Measurements from ENCODE around the gene CAB39. TPM values are rescaled to one million over a fixed set of nuclear protein-coding genes. Genes with fewer than 3 reads are reported as not detected.

CAB39 gene
- polyA plus RNA-seq, 1 donor from 2014 or later, result 118 TPM

DNA sequence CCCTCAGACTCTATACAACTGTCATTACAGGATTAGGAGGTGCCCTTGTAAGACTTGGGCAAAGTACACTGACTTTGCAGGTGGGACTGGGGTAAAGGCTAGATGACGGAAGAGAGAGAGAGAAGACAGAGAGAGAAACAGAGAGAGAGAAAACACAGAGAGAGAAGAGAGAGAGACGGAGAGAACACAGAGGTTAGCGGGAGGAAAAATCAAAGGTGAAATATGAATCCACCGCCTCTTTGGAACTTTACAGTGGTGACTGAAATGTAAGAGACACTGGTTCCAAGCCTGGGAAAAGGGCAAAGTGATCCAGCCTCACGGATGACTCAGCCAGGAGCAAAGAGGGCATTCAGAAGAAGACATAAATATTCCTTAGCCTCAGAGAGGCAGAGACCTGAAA lies 25.1 kb upstream of the CAB39 start:
- H3K36me3 ChIP-seq (ENCODE audit: insufficient read depth, low read length), result no peaks in the 10 kb centered on the region
- H3K9ac ChIP-seq (ENCODE audit: low read length), result no peak overlapping the region
- no peak overlapping the region for H3K27ac ChIP-seq (ENCODE audit: low read length)
- no peaks in the 10 kb centered on the region for H3K79me2 ChIP-seq (replicated peaks; ENCODE audit: insufficient read depth, low read length)
- H3K4me2 ChIP-seq (ENCODE audit: low read length), result no peak overlapping the region
- no peak overlapping the region for H3K4me3 ChIP-seq (ENCODE audit: low read length)
- no peaks in the 10 kb centered on the region for H3K9me2 ChIP-seq (ENCODE audit: insufficient read depth, low read length)
- no peaks in the 10 kb centered on the region for H3K9me3 ChIP-seq (ENCODE audit: low read length)
- no peaks in the 10 kb centered on the region for H3F3A ChIP-seq (ENCODE audit: insufficient read depth, low read length, poor library complexity, severe bottlenecking)
- no peak overlapping the region for H2AFZ ChIP-seq (ENCODE audit: low read depth, low read length)
- no peaks in the 10 kb centered on the region for H4K20me1 ChIP-seq (ENCODE audit: insufficient read depth)
- no peak for TF ChIP-seq EZH2 (IDR thresholded peaks at IDR 0.05; ENCODE audit: borderline replicate concordance, insufficient read depth, low read length, poor library complexity, severe bottlenecking)
- no peak for TF ChIP-seq RAD21 (conservative IDR thresholded peaks at IDR 0.05)
- TF ChIP-seq, protein P1, sequence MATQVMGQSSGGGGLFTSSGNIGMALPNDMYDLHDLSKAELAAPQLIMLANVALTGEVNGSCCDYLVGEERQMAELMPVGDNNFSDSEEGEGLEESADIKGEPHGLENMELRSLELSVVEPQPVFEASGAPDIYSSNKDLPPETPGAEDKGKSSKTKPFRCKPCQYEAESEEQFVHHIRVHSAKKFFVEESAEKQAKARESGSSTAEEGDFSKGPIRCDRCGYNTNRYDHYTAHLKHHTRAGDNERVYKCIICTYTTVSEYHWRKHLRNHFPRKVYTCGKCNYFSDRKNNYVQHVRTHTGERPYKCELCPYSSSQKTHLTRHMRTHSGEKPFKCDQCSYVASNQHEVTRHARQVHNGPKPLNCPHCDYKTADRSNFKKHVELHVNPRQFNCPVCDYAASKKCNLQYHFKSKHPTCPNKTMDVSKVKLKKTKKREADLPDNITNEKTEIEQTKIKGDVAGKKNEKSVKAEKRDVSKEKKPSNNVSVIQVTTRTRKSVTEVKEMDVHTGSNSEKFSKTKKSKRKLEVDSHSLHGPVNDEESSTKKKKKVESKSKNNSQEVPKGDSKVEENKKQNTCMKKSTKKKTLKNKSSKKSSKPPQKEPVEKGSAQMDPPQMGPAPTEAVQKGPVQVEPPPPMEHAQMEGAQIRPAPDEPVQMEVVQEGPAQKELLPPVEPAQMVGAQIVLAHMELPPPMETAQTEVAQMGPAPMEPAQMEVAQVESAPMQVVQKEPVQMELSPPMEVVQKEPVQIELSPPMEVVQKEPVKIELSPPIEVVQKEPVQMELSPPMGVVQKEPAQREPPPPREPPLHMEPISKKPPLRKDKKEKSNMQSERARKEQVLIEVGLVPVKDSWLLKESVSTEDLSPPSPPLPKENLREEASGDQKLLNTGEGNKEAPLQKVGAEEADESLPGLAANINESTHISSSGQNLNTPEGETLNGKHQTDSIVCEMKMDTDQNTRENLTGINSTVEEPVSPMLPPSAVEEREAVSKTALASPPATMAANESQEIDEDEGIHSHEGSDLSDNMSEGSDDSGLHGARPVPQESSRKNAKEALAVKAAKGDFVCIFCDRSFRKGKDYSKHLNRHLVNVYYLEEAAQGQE (IDR thresholded peaks at IDR 0.05; ENCODE audit: borderline replicate concordance), result no peak
- TF ChIP-seq TAF1 (IDR thresholded peaks at IDR 0.05; ENCODE audit: low read depth), result no peak
- TF ChIP-seq, protein P2, sequence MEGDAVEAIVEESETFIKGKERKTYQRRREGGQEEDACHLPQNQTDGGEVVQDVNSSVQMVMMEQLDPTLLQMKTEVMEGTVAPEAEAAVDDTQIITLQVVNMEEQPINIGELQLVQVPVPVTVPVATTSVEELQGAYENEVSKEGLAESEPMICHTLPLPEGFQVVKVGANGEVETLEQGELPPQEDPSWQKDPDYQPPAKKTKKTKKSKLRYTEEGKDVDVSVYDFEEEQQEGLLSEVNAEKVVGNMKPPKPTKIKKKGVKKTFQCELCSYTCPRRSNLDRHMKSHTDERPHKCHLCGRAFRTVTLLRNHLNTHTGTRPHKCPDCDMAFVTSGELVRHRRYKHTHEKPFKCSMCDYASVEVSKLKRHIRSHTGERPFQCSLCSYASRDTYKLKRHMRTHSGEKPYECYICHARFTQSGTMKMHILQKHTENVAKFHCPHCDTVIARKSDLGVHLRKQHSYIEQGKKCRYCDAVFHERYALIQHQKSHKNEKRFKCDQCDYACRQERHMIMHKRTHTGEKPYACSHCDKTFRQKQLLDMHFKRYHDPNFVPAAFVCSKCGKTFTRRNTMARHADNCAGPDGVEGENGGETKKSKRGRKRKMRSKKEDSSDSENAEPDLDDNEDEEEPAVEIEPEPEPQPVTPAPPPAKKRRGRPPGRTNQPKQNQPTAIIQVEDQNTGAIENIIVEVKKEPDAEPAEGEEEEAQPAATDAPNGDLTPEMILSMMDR (IDR thresholded peaks at IDR 0.05; ENCODE audit: poor library complexity, severe bottlenecking), result no peak
- no peak for TF ChIP-seq MXI1 (conservative IDR thresholded peaks at IDR 0.05; ENCODE audit: poor library complexity, severe bottlenecking)
- no peak for TF ChIP-seq POLR2AphosphoS5 (IDR thresholded peaks at IDR 0.05)
- no peaks in the 10 kb centered on the region for H3K27me3 ChIP-seq (ENCODE audit: insufficient read depth, low read depth, low read length)

DNA sequence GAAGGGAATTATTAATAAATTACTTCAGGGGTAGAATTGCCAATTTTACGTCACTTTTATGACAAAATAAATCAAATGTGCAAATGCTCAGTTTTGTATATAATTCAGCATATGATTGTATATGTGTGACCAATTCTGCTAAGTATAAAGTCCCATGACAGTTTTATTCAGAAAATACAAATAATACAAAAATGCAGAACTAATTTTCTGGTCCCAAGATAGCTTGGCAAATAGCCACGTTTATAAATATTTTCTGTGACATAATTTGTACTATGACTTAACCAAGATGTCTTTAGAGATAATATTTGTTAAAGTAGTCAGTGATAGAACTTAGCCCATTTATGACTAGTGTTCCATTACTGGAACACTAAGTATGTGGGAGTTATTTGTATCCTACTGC lies 24.2 kb upstream of the CAB39 start:
- Histone ChIP-seq H2AFZ (ENCODE audit: low read depth, low read length) (no peak overlapping the region), H3K36me3 (ENCODE audit: insufficient read depth, low read length) (no peaks in the 10 kb centered on the region), H3K9me2 (ENCODE audit: insufficient read depth, low read length) (no peaks in the 10 kb centered on the region)

More for the DNA sequence above, 24.2 kb upstream of the CAB39 start:
- Histone ChIP-seq H3K79me2 (replicated peaks; ENCODE audit: insufficient read depth, low read length) (no peaks in the 10 kb centered on the region), H3K27me3 (ENCODE audit: insufficient read depth, low read depth, low read length) (no peaks in the 10 kb centered on the region), H3K9me3 (ENCODE audit: low read length) (no peaks in the 10 kb centered on the region), H3K4me2 (ENCODE audit: low read length) (no peak overlapping the region), H3F3A (ENCODE audit: insufficient read depth, low read length, poor library complexity, severe bottlenecking) (no peaks in the 10 kb centered on the region), H3K9ac (ENCODE audit: low read length) (no peak overlapping the region), H3K27ac (ENCODE audit: low read length) (no peak overlapping the region), H3K4me3 (ENCODE audit: low read length) (no peak overlapping the region), H4K20me1 (ENCODE audit: insufficient read depth) (no peaks in the 10 kb centered on the region)
- TF ChIP-seq EP300 (conservative IDR thresholded peaks at IDR 0.05; ENCODE audit: poor library complexity, severe bottlenecking) (no peak), RAD21 (conservative IDR thresholded peaks at IDR 0.05) (no peak), SMC3 (conservative IDR thresholded peaks at IDR 0.05; ENCODE audit: poor library complexity) (no peak), MXI1 (conservative IDR thresholded peaks at IDR 0.05; ENCODE audit: poor library complexity, severe bottlenecking) (no peak), EZH2 (IDR thresholded peaks at IDR 0.05; ENCODE audit: borderline replicate concordance, insufficient read depth, low read length, poor library complexity, severe bottlenecking) (no peak), TAF1 (IDR thresholded peaks at IDR 0.05; ENCODE audit: low read depth) (no peak), POLR2AphosphoS5 (IDR thresholded peaks at IDR 0.05) (no peak)
- TF ChIP-seq, protein P2 (IDR thresholded peaks at IDR 0.05; ENCODE audit: poor library complexity, severe bottlenecking), result no peak
- TF ChIP-seq, protein P1 (IDR thresholded peaks at IDR 0.05; ENCODE audit: borderline replicate concordance), result no peak

Measured in neural cell (in vitro differentiated cells).